Testis (tissue), 2 donors: ENCODE measurements around the gene LRWD1.

Experiments
- POLR2A ChIP-seq: fragments of 450-650 bp; IDR thresholded peaks from one replicate; pipeline ENCODE4 v1.6.1; 2017; ENCODE audit warnings: antibody characterized with exemption, mild to moderate bottlenecking, moderate library complexity
- TF ChIP-seq, protein P1 (sequence below), 3 experiments: fragments of 450-650 bp in 2 of 3; fragments of 200-600 bp in 1 of 3; sonication (generic) in 1 of 3; IDR thresholded peaks; one replicate each; pipeline ENCODE4 v1.5.1; 2016 to 2019; ENCODE audit warnings: antibody characterized with exemption in 3 of 3, mild to moderate bottlenecking in 2 of 3, moderate library complexity in 1 of 3

- TF ChIP-seq, protein P1, sequence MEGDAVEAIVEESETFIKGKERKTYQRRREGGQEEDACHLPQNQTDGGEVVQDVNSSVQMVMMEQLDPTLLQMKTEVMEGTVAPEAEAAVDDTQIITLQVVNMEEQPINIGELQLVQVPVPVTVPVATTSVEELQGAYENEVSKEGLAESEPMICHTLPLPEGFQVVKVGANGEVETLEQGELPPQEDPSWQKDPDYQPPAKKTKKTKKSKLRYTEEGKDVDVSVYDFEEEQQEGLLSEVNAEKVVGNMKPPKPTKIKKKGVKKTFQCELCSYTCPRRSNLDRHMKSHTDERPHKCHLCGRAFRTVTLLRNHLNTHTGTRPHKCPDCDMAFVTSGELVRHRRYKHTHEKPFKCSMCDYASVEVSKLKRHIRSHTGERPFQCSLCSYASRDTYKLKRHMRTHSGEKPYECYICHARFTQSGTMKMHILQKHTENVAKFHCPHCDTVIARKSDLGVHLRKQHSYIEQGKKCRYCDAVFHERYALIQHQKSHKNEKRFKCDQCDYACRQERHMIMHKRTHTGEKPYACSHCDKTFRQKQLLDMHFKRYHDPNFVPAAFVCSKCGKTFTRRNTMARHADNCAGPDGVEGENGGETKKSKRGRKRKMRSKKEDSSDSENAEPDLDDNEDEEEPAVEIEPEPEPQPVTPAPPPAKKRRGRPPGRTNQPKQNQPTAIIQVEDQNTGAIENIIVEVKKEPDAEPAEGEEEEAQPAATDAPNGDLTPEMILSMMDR (IDR thresholded peaks at IDR 0.05) = no peak
- TF ChIP-seq POLR2A = no peak
These were observed 19.1 kb upstream of the LRWD1 start for GRCh38 chr7:102445674-102446071.
